ENCODE measurements around the gene KCNJ16. TPM values are rescaled to one million over a fixed set of nuclear protein-coding genes. Genes with fewer than 3 reads are reported as not detected.

Gene KCNJ16
- total RNA-seq, 4 donors from 2014 or later: 0.44 TPM; not detected in 3

DNA sequence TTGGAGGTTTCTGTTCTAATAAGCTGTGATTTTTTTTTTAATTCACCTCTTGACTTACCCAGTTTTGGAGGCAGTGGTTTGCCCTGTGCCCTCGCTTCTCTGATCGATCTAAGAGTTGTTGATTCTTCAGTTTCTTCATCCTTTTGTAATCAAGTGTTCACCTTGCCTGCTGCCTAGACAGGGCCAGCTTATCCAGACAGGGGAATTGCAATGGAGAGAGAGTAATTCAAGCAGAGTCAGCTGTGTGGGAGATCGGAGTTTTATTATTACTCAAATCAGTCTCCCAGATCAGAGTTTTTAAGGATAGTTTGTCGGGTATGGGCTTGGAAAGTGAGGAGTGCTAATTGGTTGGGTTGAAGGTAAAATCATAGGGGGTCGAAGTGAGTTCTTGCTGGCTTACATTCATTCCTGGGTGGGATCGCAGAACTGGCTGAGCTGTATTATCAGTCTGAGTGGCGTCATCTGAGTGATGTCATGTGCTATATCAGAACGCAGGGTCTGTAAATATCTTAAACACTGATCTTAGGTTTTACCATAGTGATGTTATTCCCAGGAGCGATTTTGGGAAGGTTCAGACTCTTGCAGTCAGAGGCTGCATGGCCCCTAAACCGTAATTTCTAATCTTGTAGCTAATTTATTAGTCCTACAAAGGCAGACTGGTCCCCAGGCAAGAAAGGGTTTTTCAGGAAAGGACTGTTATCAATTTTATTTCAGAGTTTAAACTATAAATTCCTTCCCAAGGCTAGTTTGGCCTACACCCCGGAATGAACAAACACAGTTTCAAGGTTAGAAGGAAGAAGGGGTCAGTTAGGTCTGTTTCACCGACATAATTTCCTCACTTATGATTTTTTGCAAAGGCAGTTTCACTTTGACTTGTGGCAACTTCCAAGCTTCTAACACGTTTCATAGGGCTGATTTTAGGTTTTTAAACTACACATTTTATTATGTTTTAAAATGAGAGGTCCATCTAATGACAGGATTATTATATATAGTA, 21.5 kb upstream of the KCNJ16 start:
- no peaks in the 10 kb centered on the region for H3K27me3 ChIP-seq
- peak overlapping the region in 2 of 4 donors; percentile 4 to 41 for H3K4me3 ChIP-seq
- no peaks in the 10 kb centered on the region for H3K9me3 ChIP-seq
- intact Hi-C loops (cut with DNase I): no loop called here
- DNase-seq: no peak
- 70 to 71% methylated on average over 13 of the region's 13 CpGs for WGBS, 2 donors
- TF ChIP-seq, protein P1, sequence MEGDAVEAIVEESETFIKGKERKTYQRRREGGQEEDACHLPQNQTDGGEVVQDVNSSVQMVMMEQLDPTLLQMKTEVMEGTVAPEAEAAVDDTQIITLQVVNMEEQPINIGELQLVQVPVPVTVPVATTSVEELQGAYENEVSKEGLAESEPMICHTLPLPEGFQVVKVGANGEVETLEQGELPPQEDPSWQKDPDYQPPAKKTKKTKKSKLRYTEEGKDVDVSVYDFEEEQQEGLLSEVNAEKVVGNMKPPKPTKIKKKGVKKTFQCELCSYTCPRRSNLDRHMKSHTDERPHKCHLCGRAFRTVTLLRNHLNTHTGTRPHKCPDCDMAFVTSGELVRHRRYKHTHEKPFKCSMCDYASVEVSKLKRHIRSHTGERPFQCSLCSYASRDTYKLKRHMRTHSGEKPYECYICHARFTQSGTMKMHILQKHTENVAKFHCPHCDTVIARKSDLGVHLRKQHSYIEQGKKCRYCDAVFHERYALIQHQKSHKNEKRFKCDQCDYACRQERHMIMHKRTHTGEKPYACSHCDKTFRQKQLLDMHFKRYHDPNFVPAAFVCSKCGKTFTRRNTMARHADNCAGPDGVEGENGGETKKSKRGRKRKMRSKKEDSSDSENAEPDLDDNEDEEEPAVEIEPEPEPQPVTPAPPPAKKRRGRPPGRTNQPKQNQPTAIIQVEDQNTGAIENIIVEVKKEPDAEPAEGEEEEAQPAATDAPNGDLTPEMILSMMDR (IDR thresholded peaks at IDR 0.05): no peak
- TF ChIP-seq POLR2A (IDR thresholded peaks at IDR 0.05): no peak
- no peaks in the 10 kb centered on the region for H3K4me1 ChIP-seq
- peak overlapping the region in 1 of 4 donors; percentile 51 for H3K27ac ChIP-seq
- H3K36me3 ChIP-seq: no peaks in the 10 kb centered on the region

DNA sequence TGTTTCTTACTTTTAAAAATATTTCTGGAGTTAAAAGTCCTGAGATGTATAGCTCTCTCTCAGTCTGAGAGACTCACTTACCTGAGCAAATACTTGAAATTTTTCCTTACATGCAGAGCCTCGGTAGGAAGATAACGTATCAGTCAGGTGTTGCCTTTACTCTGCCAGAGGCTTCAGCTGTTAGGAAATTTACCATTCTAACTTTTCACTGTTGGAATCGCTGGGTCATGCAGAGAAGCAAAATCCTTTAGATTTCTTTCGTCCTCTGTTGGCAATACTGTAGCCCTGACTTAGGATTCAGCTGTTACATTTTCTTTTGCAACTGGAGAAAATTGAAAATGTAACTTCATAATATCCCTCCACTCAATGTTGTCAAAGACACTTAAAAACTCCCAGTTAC, 20.0 kb upstream of the KCNJ16 start:
- 84 to 87% methylated on average over 4 of the region's 4 CpGs for WGBS, 2 donors
- no peaks in the 10 kb centered on the region for H3K9me3 ChIP-seq
- peaks cover 0 to 9% (median 0%) of the 10 kb centered on the region in 3 donors for H3K4me1 ChIP-seq
- no peak overlapping the region for H3K4me3 ChIP-seq
- no peak for TF ChIP-seq POLR2A (IDR thresholded peaks at IDR 0.05)
- TF ChIP-seq, protein P1 (IDR thresholded peaks at IDR 0.05): no peak
- DNase-seq: no peak
- no peaks in the 10 kb centered on the region for H3K36me3 ChIP-seq
- H3K27me3 ChIP-seq: no peaks in the 10 kb centered on the region
- intact Hi-C loops (cut with DNase I): no loop called here
- H3K27ac ChIP-seq: no peak overlapping the region

DNA sequence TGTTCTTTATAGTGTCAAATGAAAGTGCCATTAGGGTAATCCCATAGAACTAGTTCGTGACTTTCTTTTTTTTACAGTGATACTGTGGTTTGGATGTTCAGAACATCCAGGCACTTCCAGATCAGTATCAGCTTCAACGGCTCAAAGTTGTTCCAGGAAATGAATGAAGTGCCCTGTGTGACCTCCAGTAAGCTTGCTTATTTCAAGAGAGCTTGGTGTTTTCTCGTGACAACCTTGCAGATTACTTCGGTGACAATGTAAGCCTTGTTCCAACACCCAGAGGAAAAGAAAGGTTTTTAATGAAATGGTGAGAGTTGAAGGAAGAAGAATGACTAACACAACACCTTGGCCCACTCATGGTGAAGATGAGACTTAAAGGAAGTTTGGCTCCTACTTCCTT, 16.0 kb upstream of the KCNJ16 start:
- 53 to 74% methylated on average over 4 of the region's 4 CpGs for WGBS, 2 donors
- Histone ChIP-seq H3K9me3 (no peaks in the 10 kb centered on the region), H3K36me3 (no peaks in the 10 kb centered on the region), H3K27ac (no peak overlapping the region), H3K4me1 (peaks cover 0 to 9% (median 0%) of the 10 kb centered on the region in 3 donors), H3K4me3 (no peak overlapping the region), H3K27me3 (no peaks in the 10 kb centered on the region)
- intact Hi-C loops (cut with DNase I): no loop called here
- no peak for DNase-seq
- TF ChIP-seq, protein P1 (IDR thresholded peaks at IDR 0.05): no peak
- TF ChIP-seq POLR2A (IDR thresholded peaks at IDR 0.05): no peak

DNA sequence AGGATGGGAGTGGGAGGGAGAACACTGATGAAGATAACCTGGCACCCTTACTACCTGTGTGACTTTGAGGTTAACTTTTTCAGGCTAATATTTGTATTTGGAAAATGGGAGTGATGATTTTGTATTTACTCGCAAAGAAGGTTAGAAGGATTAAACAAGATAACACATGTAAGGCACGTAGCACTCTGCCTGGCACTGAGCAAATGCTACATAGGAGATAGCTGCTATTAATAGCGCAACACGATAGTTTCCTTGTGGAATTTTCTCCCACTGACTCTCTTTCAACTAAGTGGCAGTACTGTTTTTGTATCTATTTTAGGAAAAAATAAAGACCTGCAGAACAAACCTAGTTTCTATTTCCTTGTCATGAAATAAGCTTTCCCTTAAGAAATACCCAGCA, 15.4 kb upstream of the KCNJ16 start:
- Histone ChIP-seq H3K27me3 (no peaks in the 10 kb centered on the region), H3K27ac (no peak overlapping the region), H3K4me3 (no peak overlapping the region), H3K9me3 (no peaks in the 10 kb centered on the region), H3K36me3 (no peaks in the 10 kb centered on the region), H3K4me1 (peaks cover 0 to 9% (median 0%) of the 10 kb centered on the region in 3 donors)
- no peak for DNase-seq
- TF ChIP-seq, protein P1 (IDR thresholded peaks at IDR 0.05): no peak
- no peak for TF ChIP-seq POLR2A (IDR thresholded peaks at IDR 0.05)
- WGBS, 2 donors: 41 to 43% methylated on average over 4 of the region's 4 CpGs
- intact Hi-C loops (cut with DNase I): no loop called here

DNA sequence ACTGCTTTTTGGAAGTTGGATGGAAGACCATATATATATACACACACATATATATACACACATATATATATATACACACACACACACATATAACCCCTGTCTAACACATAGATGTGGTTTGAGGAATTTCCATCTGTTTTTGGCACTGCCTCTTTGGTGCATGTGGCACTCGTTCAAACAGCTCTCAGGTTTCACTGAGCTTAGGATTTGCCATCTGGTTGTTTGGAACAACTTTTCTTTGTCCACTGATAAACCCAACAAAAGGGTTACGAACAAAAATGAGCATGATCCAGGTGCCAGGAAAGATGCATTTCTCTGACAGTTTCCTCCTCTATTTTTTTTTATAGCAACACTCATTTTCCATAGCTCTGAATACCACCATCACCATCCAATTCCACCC, 14.6 kb upstream of the KCNJ16 start:
- no peak for TF ChIP-seq POLR2A (IDR thresholded peaks at IDR 0.05)
- TF ChIP-seq, protein P1 (IDR thresholded peaks at IDR 0.05): no peak
- WGBS, 2 donors: 36 to 37% methylated on average over 2 of the region's 2 CpGs
- intact Hi-C loops (cut with DNase I): no loop called here
- H3K27ac ChIP-seq: no peak overlapping the region
- no peaks in the 10 kb centered on the region for H3K36me3 ChIP-seq
- peaks cover 0 to 9% (median 0%) of the 10 kb centered on the region in 3 donors for H3K4me1 ChIP-seq
- H3K9me3 ChIP-seq: no peaks in the 10 kb centered on the region
- no peak for DNase-seq
- H3K4me3 ChIP-seq: no peak overlapping the region
- H3K27me3 ChIP-seq: no peaks in the 10 kb centered on the region

All from esophagus squamous epithelium (tissue), 5 donors.